HG03442 (cell line): ENCODE measurements around the gene LZIC.
"Not testable (repeated sequence)": the region's sequence is repeated elsewhere in the genome, so short reads cannot be mapped to it uniquely, and the experiment has no call there.

Experiments used
- ATAC-seq: cut with Tn5 transposase; IDR thresholded peaks from one replicate; pipeline ENCODE4 v1.9.1; 2021; ENCODE audit warnings: mild to moderate bottlenecking, moderate library complexity; ENCODE audit not compliant: unreplicated experiment

LZIC gene

DNA sequence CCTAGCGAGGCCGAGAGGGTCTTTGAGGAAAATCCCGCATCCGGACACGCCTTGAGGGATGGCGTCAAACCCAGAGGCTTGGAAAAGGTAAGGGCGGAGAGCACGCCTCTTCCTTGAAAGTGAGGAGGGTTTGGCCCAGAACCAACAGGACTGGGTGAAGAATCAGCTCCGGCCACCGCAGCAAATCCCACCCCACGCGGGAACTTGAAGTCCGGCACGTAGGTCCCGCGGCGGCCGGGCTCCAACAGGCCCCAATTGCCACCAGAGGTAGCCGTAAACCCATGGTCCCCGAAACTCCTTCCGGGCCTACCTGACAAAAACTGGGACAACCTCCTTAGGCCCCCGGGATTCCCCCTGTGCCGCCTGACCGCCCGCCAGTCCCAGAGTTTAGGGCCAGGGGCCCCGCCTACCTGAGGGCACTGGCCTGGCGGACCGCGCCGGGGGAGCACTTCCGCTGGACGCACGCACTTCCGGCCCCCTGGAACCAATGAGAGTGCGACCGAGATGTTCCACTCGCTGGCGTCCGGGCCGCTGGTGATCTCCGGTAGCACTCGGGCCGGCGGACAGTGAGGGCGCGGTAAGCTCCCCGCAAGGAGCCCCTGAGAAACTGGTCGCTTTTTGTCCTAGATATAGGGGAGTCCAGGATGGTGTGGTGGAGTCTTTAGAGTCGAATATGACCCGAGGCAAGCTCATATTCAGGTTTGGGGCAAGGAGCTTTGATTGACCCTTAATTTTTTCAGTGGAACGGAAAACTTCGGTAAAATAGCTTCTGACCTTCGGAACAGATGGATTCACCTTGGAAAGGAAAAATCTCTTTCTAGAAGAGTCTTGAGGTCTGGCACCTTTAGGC is at the start of gene LZIC, which contains the start of gene NMNAT1:
Gene LZIC, minus strand, starts transcription at position 453 of the 850 bp plus-strand sequence. CDS start 6,772 bp downstream, outside the sequence.
Gene NMNAT1, plus strand, starts transcription at position 537 of the 850 bp plus-strand sequence. CDS start 28,599 bp downstream, outside the sequence.
- peak; percentile 93 for ATAC-seq

GRCh38 chr1:9992910-9993309 is 49.7 kb upstream of the LZIC start:
- ATAC-seq: no peak

GRCh38 chr1:9990944-9991343 is 47.8 kb upstream of the LZIC start:
- no peak for ATAC-seq

DNA sequence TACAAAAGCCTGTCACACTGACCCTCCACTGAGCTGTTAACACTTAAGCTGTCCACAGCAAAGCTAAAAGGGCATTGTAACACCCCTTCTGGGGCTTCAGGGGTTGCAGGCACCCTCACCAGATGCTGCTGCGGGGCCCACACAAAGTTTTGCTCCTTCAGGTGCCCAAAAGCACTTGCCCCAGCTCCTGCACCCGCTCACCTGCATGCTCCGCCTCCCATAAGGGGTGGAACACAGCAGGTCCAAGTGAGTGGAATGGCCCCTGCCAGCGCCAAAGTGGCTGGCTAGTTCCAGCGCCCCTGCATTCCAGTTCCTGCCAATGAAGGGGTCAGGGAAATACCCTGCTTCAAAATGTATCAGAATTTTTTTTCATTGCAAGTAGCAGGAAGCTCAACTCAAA is 46.6 kb upstream of the LZIC start:
- ATAC-seq: no peak

DNA sequence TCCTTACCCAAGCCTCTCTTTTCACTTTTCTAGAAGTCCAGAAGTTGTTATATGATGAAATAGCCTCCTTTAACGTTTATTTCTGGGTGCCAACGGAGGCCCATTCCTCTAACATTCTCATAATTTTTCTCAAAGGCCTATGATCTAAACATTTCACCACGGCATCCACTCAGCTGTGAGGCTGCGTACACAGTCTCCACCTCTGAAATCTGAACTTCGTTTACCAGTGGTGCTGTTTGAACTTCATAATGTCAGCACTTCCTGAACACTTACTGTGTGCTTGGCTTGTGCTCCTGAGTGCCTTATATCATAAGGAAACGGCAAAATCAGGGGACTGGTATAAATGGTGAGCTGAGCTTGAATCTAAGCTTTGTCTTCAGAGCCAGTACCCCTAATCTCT is 41.8 kb upstream of the LZIC start:
- ATAC-seq: no peak

DNA sequence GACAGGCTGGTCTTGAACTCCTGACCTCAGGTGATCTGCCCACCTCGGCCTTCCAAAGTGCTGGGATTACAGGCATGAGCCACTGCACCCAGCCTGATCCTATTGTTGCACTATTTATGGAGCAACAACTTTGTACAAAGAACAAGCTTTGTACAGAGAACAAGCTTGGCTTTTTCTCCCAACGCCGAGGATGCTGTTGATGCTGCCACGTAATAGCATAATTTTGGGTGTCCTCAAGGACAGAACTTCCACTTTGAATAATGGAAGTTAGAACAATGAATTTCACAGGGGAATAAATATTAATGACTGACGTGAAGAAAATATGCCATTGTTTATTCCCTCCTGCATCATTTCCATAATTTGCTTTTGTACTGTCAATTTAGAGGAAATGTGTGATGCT is 41.1 kb upstream of the LZIC start:
- no peak for ATAC-seq

DNA sequence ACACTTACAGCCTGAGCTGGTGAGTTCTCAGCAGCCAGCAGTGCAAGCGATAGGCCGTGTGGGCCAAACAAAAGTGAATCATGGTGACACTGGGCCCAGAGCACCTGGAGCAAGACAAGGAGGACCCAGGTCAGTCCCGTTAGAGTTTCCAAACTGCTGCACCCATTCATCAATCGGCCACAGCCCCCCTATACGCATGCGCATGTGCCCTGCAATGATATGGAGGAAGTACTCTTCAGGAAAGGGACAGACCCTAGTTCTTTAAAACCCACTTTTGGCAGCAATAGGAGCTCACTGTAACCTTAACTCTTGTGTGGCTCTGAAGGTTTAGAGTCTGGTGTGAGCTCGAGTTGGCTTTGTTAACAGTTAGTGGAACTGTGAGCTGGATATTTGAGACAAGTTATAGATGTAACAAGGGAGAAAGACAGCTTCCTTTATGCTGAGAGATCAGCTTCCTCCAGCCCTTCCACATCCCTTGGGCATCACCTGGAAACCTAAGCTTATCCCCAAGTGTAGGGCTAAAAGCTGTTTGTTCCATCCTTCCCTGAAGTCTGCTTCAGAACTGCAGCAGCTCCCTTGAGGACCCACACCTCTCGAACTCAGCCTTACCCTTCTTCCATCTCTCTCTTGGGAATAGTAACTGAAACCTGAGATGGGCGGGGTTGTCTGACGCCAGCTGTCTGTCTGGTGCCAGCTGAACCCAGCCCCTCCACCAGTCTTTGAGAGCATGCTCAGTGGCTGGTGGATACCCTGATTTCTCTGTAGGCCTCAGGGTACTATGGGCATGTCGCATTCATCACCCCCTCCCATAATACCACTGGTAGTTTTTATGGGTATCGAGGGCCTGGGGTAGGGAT is 17.7 kb upstream of the LZIC start:
- ATAC-seq: no peak

- no peak for ATAC-seq
These were observed 16.8 kb upstream of the LZIC start for GRCh38 chr1:9960011-9960410.

- no peak for ATAC-seq
These were observed 14.5 kb upstream of the LZIC start for GRCh38 chr1:9957726-9958125.

- ATAC-seq: no peak
These were observed 3.1 kb upstream of the LZIC start for GRCh38 chr1:9946315-9946714.

DNA sequence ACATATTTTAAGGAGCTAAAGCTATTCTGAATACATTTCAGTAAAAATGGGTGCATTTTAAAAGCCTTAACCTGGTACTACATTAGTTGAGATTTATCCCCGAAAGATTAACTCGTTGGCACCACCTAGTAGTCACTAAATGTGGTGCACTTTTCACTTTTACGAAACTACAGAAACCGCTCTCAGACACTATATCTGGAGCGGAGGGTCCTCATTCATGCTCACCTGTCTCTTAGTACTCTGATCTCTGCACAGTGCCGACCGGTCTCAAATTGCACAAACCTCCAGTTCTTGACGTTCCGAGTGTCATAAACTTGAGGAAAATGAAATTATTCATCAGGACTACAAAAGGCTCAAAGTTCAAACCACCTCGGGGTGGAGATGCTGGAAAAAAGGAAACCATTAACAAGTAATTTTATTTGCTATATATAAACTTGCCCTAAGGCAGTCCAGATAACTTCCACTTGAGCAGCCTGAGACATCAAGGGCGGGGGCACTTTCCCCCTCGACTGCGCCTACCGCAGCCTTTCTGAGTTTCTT is 722 bp downstream of the LZIC start:
- ATAC-seq: peak; percentile 10

- no peak for ATAC-seq
These were observed 13.5 kb downstream of the LZIC start for GRCh38 chr1:9929431-9930385.

DNA sequence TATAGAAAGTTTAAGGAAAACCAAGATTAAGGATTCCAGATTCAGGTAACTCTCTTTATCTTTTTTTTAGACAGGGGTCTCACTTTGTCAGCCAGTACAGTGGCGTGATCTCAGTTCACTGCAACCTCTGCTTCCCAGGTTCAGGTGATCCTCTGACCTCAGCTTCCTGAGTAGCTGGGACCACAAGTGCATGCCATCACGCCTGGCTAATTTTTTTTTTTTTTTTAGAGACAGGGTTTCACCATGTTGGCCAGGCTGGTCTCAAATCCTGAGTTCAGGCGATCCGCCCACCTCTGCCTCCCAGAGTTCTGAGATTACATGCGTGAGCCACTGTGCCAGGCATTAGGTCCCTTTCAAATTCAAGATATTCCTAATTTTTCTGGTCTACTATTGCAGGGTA is 15.9 kb downstream of the LZIC start:
- no peak for ATAC-seq

DNA sequence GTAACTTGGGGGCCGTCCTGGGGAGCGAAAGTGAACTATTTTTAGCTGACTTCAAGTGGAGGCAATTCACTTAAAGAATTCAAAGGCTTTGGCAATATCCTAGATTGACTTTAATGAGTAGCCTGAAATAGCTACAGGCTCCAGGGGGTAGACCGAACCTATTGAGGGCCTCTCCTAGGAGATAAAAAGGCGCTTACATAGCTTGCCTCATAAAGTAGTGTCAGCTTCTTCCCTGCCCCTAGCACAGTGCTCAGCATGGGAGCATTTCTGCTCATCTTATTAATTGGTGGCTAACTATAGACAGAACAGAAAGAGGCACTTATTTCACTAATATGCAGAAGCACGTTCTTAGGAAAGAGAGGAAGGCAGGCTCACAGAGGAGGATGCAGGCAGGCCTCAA is 20.8 kb downstream of the LZIC start:
- ATAC-seq: no peak

GRCh38 chr1:9920606-9921005 is 22.6 kb downstream of the LZIC start:
- no peak for ATAC-seq

- no peak for ATAC-seq
These were observed 25.3 kb downstream of the LZIC start for GRCh38 chr1:9917901-9918300.

DNA sequence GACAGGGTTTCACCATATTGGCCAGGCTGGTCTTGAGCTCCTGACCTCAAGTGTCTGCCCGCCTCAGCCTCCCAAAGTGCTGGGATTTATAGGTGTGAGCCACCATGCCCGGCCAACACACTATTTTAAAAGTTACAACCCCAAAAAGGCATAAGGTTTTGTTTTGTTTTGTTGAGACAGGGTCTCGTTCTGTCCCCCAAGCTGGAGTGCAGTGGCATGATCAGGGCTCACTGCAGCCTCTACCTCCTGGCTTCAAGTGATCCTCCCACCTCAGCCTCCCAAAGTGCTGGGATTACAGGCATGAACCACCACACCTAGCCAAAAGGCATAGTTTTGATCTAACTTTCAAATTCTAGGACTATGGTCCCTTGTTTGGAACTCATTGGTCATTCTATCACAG is 25.7 kb downstream of the LZIC start:
- not testable (repeated sequence) for ATAC-seq

GRCh38 chr1:9916452-9916851 is 26.7 kb downstream of the LZIC start:
- no peak for ATAC-seq

GRCh38 chr1:9914610-9914937 is 28.6 kb downstream of the LZIC start:
- ATAC-seq: no peak

DNA sequence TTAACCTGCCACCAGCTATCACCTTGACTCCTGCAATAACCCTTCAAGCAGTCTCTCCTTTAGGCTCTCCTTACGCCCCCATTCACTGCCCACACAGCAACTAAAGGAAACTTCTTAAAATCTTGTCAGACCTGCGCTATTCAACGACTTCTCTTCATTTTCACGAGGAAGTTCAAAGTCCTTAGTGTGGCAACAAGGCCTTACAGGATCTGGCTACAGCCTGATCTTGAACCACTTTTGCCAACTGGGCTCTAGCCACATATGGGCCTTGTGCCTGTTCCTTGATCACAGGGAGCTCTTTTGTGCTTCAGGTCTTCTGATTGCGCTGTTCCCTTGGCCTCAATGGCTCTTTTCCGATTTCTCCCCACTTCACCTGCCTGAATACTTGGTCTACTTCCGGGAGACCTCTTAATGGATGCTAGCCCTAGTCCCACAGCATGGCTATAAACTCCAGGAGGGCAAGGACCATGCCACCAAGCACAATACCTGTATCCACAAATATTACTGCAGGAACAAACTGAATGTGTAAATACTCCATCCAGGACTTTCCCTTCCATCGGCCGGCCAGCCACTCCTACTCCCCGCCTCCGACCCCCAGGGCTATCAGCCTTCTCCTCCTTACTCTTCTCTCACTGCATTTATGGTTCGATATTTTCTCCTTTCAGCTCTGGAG is 30.8 kb downstream of the LZIC start:
- ATAC-seq: no peak
